Ovary (tissue), 3 donors: Measurements from ENCODE around the gene FBXW8.

Experiments
- CTCF ChIP-seq, 3 donors: fragments of 450-650 bp in 2 of 3; fragments of 200-600 bp in 1 of 3; IDR thresholded peaks; one replicate each; pipeline versions ENCODE4 v1.5.1 to v1.8.0; 2016 to 2022; ENCODE audit warnings: antibody characterized with exemption in 3 of 3, mild to moderate bottlenecking in 1 of 3
- EP300 ChIP-seq: sonication (generic); formaldehyde crosslinking; IDR thresholded peaks from one replicate; pipeline ENCODE4 v1.6.1; 2017; ENCODE audit warnings: antibody characterized with exemption
- POLR2A ChIP-seq: fragments of 450-650 bp; IDR thresholded peaks from one replicate; pipeline ENCODE4 v1.6.1; 2017; ENCODE audit warnings: antibody characterized with exemption, mild to moderate bottlenecking, moderate library complexity
- donor health status: DM: no; HTN: no; CAD: no.

DNA sequence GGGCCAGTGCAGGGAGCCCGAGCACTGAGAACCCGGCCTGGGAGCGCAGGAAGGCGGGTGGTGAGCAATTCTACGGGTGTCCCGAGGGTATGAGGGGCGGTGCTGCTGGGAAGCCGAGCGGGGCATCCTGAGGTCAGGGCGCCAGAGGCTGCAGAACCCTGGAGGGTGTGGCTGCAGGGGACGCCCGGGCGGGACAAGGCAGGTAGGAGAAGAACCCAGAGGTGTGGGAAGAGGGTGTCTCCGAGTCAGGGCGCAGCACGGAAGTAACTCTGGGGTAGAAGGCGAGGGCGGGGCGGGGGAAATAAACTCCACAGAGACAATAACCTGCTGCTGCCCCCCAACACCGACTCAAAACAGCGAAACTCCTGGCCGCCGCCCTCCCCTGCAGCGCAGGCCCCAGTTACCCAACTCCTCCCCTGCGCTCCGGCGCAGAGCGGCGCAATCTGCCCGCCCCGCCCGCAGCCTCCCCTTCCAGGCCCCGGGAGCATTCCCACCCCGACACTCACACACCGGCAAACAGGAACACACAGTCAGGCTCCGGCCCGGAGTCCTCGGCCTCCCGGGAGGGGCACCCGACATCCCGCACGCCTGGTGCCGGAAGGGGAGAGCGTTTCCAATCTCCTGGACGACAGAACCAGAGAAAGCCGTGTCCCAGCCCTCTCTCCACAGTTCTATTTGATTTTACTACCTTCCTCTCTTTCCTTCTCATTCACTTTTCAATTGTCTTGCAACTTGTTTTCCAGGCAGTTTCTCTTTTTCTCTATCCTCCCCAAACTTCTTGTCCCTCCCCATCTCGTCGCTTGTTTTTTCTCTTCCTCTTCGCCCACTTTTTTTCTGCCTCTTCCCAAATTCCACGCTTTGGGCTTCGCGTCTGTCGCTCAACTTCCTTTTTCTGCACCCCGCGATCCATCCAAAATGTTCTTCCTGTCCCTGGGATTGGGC, 31.9 kb upstream of the FBXW8 start:
- no peak for TF ChIP-seq POLR2A
- no peak for TF ChIP-seq CTCF (IDR thresholded peaks at IDR 0.05)
- no peak for TF ChIP-seq EP300
